ENCODE results near the gene AMH. TPM values are rescaled to one million over a fixed set of nuclear protein-coding genes. Genes with fewer than 3 reads are reported as not detected.
A peak's percentile ranks its signal among the peaks of the same experiment; 100 is the strongest.

Gene AMH
- total and polyA plus RNA-seq, 2 of the 13 experiments (the other 11 are each of a cell fraction or from before 2014, with no cell fraction given) = 0.03 to 0.18 TPM

GRCh38 chr19:2237051-2237868, 11.9 kb upstream of the AMH start (continued):
- TF ChIP-seq MXD1 (CRISPR knock-in tag; IDR thresholded peaks at IDR 0.05) = no peak
- 0 out of 2 replicates have a peak, but pooled peaks have one; percentile 23 for TF ChIP-seq ZNF747 (CRISPR knock-in tag; IDR thresholded peaks at IDR 0.05; ENCODE audit: borderline replicate concordance)
- 0 out of 2 replicates have a peak, but pooled peaks have one; percentile 55 for TF ChIP-seq NR2F2 (IDR thresholded peaks at IDR 0.05; ENCODE audit: borderline replicate concordance, low read depth)
- no peak for TF ChIP-seq DNMT1 (CRISPR knock-in tag; IDR thresholded peaks at IDR 0.05)
- TF ChIP-seq ZNF274 (CRISPR knock-in tag; IDR thresholded peaks at IDR 0.05) = no peak
- TF ChIP-seq ZNF879 (CRISPR knock-in tag; IDR thresholded peaks at IDR 0.05) = 0 out of 2 replicates have a peak, but pooled peaks have one; percentile 68
- TF ChIP-seq TOE1 (CRISPR knock-in tag; IDR thresholded peaks at IDR 0.05) = 0 out of 2 replicates have a peak, but pooled peaks have one; percentile 8
- TF ChIP-seq FOXP4 (CRISPR knock-in tag; IDR thresholded peaks at IDR 0.05) = no peak
- TF ChIP-seq EED (CRISPR knock-in tag; IDR thresholded peaks at IDR 0.05) = 0 out of 2 replicates have a peak, but pooled peaks have one; percentile 50
- TF ChIP-seq ZNF121 (CRISPR knock-in tag; IDR thresholded peaks at IDR 0.05) = peak; percentile 97
- no peak for TF ChIP-seq NFATC3 (CRISPR knock-in tag; IDR thresholded peaks at IDR 0.05)
- TF ChIP-seq ELF4 (CRISPR knock-in tag; IDR thresholded peaks at IDR 0.05; ENCODE audit: borderline replicate concordance) = 0 out of 2 replicates have a peak, but pooled peaks have one; percentile 71
- TF ChIP-seq ZMYM3 (CRISPR knock-in tag; IDR thresholded peaks at IDR 0.05) = peak; percentile 53
- TF ChIP-seq CHD4 (IDR thresholded peaks at IDR 0.05; ENCODE audit: borderline replicate concordance, low read length) = peak; percentile 87; the same call in 1 of the 2 replicates
- peak; percentile 7 for TF ChIP-seq ASH2L (IDR thresholded peaks at IDR 0.05; ENCODE audit: insufficient read length, low read depth, low read length)
- TF ChIP-seq ZBTB38 (CRISPR knock-in tag; IDR thresholded peaks at IDR 0.05) = peak; percentile 38; the same call in 1 of the 2 replicates
- TF ChIP-seq PHF8 (CRISPR knock-in tag; IDR thresholded peaks at IDR 0.05) = peak; percentile 62; the same call in 1 of the 2 replicates
- TF ChIP-seq ZNF629 (CRISPR knock-in tag; conservative IDR thresholded peaks at IDR 0.05) = peak; percentile 43
- peak; percentile 96; the same call in 1 of the 2 replicates for TF ChIP-seq NR2C2 (CRISPR knock-in tag; IDR thresholded peaks at IDR 0.05; ENCODE audit: borderline replicate concordance)
- TF ChIP-seq ZMYM2 (CRISPR knock-in tag; IDR thresholded peaks at IDR 0.05) = peak; percentile 71
- TF ChIP-seq ZFP90 (CRISPR knock-in tag; IDR thresholded peaks at IDR 0.05; ENCODE audit: borderline replicate concordance) = no peak
- TF ChIP-seq FOSL2 (CRISPR knock-in tag; IDR thresholded peaks at IDR 0.05) = no peak
- TF ChIP-seq ZNF17 (CRISPR knock-in tag; IDR thresholded peaks at IDR 0.05) = 0 out of 2 replicates have a peak, but pooled peaks have one; percentile 8
- TF ChIP-seq ZFY (CRISPR knock-in tag; IDR thresholded peaks at IDR 0.05) = peak; percentile 52; the same call in 1 of the 2 replicates
- TF ChIP-seq TRAFD1 (CRISPR knock-in tag; IDR thresholded peaks at IDR 0.05; ENCODE audit: borderline replicate concordance) = 0 out of 2 replicates have a peak, but pooled peaks have one; percentile 13
- no peak for TF ChIP-seq ZNF740 (CRISPR knock-in tag; IDR thresholded peaks at IDR 0.05)

Data from HepG2 (cell line).